MM.1S (cell line): Measurements from ENCODE around the gene SLC1A2.

Source experiments
- DNase-seq: peaks from one replicate; pipeline ENCODE4 v3.0.0-alpha.2; 2015
- H2AFZ ChIP-seq: fragments of 300-600 bp; sonication (generic); 2 replicates; pipeline ENCODE4 v1.6.0; 2016; ENCODE audit warnings: antibody characterized with exemption, low read length
- H3F3A ChIP-seq: fragments of 300-600 bp; sonication (generic); 2 replicates; pipeline ENCODE4 v1.6.1; 2016; ENCODE audit warnings: mild to moderate bottlenecking, antibody characterized with exemption, low read length, moderate library complexity, mixed read lengths; ENCODE audit not compliant: insufficient read depth
- H3K27ac ChIP-seq: fragments of 300-600 bp; sonication (generic); 2 replicates; pipeline ENCODE4 v1.5.1; 2016; ENCODE audit warnings: mild to moderate bottlenecking, low read length
- H3K27me3 ChIP-seq: fragments of 300-600 bp; sonication (generic); replicated peaks from 2 replicates; pipeline ENCODE4 v1.6.0; 2016; ENCODE audit warnings: low read length; ENCODE audit not compliant: insufficient read depth
- H3K36me3 ChIP-seq: fragments of 300-600 bp; sonication (generic); replicated peaks from 2 replicates; pipeline ENCODE4 v1.6.1; 2016; ENCODE audit warnings: mild to moderate bottlenecking, low read length, mixed read lengths; ENCODE audit not compliant: insufficient read depth
- H3K4me1 ChIP-seq: fragments of 300-600 bp; sonication (generic); 2 replicates; pipeline ENCODE4 v1.6.1; 2016; ENCODE audit warnings: low read length, mixed read lengths
- H3K4me2 ChIP-seq: fragments of 300-600 bp; sonication (generic); 2 replicates; pipeline ENCODE4 v1.6.0; 2016; ENCODE audit warnings: low read depth, low read length
- H3K4me3 ChIP-seq: fragments of 300-600 bp; sonication (generic); 2 replicates; pipeline ENCODE4 v1.5.1; 2016; ENCODE audit warnings: low read length, mixed read lengths
- H3K79me2 ChIP-seq: fragments of 300-600 bp; sonication (generic); 2 replicates; pipeline ENCODE4 v1.6.1; 2016; ENCODE audit warnings: mixed run types, low read length, mixed read lengths
- H3K9ac ChIP-seq: fragments of 300-600 bp; sonication (generic); 2 replicates; pipeline ENCODE4 v1.6.1; 2016; ENCODE audit warnings: low read length, mixed read lengths
- H3K9me2 ChIP-seq: fragments of 300-600 bp; sonication (generic); replicated peaks from 2 replicates; pipeline ENCODE4 v1.6.1; 2016; ENCODE audit warnings: mild to moderate bottlenecking, low read length, mixed read lengths; ENCODE audit not compliant: insufficient read depth
- H3K9me3 ChIP-seq: fragments of 300-600 bp; sonication (generic); replicated peaks from 2 replicates; pipeline ENCODE4 v1.6.1; 2016; ENCODE audit warnings: mild to moderate bottlenecking, low read length, mixed read lengths; ENCODE audit not compliant: insufficient read depth
- H4K20me1 ChIP-seq: fragments of 300-600 bp; sonication (generic); 2 replicates; pipeline ENCODE4 v1.6.1; 2016; ENCODE audit warnings: mild to moderate bottlenecking, low read length, moderate library complexity, mixed read lengths; ENCODE audit not compliant: insufficient read depth
- EZH2 ChIP-seq: fragments of 300-600 bp; sonication (generic); optimal IDR thresholded peaks from 2 replicates; pipeline ENCODE3; 2017; ENCODE audit warnings: low read depth, mild to moderate bottlenecking, antibody characterized with exemption, low read length, mixed read lengths
- EZH2phosphoT487 ChIP-seq: fragments of 300-600 bp; sonication (generic); IDR thresholded peaks from 2 replicates; pipeline ENCODE4 v1.6.1; 2018; ENCODE audit warnings: antibody characterized with exemption, low read length
- TF ChIP-seq, protein P1 (sequence below): fragments of 300-600 bp; sonication (generic); IDR thresholded peaks from 2 replicates; pipeline ENCODE4 v1.5.1; 2016; ENCODE audit warnings: antibody characterized with exemption, low read length, mixed read lengths

SLC1A2 gene

GRCh38 chr11:35262056-35262455 lies 157.3 kb downstream of the SLC1A2 start:
- H3K4me1 ChIP-seq = peaks cover 8% of the 10 kb centered on the region
- H3K36me3 ChIP-seq = no peaks in the 10 kb centered on the region
- H3K27me3 ChIP-seq = no peaks in the 10 kb centered on the region
- no peak overlapping the region for H2AFZ ChIP-seq
- H3K9ac ChIP-seq = no peak overlapping the region
- no peak overlapping the region for H3K27ac ChIP-seq
- H3K9me2 ChIP-seq = no peaks in the 10 kb centered on the region
- H3K9me3 ChIP-seq = no peaks in the 10 kb centered on the region
- no peak overlapping the region for H3K4me2 ChIP-seq
- H3K4me3 ChIP-seq = no peak overlapping the region
- no peaks in the 10 kb centered on the region for H4K20me1 ChIP-seq
- DNase-seq = no peak
- H3K79me2 ChIP-seq = no peaks in the 10 kb centered on the region
- TF ChIP-seq, protein P1, sequence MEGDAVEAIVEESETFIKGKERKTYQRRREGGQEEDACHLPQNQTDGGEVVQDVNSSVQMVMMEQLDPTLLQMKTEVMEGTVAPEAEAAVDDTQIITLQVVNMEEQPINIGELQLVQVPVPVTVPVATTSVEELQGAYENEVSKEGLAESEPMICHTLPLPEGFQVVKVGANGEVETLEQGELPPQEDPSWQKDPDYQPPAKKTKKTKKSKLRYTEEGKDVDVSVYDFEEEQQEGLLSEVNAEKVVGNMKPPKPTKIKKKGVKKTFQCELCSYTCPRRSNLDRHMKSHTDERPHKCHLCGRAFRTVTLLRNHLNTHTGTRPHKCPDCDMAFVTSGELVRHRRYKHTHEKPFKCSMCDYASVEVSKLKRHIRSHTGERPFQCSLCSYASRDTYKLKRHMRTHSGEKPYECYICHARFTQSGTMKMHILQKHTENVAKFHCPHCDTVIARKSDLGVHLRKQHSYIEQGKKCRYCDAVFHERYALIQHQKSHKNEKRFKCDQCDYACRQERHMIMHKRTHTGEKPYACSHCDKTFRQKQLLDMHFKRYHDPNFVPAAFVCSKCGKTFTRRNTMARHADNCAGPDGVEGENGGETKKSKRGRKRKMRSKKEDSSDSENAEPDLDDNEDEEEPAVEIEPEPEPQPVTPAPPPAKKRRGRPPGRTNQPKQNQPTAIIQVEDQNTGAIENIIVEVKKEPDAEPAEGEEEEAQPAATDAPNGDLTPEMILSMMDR = no peak
- TF ChIP-seq EZH2 = no peak
- no peak for TF ChIP-seq EZH2phosphoT487
- peaks cover 8% of the 10 kb centered on the region for H3F3A ChIP-seq

DNA sequence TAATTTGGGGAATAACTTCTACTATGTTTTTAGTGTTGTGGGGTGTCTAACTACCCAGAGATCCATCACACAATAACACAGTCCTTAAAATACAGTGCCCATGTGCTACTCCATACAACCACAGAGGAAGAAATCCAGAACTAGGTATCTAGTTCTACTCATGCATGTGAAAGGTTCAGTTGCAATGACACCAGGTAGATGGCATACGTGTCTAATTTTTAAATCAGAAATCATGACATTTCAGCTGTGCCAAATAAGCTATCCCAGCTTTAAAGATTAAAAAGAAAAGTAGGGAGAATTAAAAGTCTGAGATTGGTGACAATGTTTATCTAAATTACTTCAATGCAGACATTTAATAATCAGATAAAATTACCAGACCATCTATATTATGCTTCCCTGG lies 158.2 kb downstream of the SLC1A2 start:
- H3K9me3 ChIP-seq = no peaks in the 10 kb centered on the region
- H3K4me2 ChIP-seq = no peak overlapping the region
- peaks cover 16% of the 10 kb centered on the region for H3K4me1 ChIP-seq
- H3K9me2 ChIP-seq = no peaks in the 10 kb centered on the region
- H3K27me3 ChIP-seq = no peaks in the 10 kb centered on the region
- H3K4me3 ChIP-seq = no peak overlapping the region
- DNase-seq = no peak
- H2AFZ ChIP-seq = no peak overlapping the region
- H3F3A ChIP-seq = peaks cover 10% of the 10 kb centered on the region
- no peak for TF ChIP-seq EZH2phosphoT487
- TF ChIP-seq EZH2 = no peak
- TF ChIP-seq, protein P1 = no peak
- no peaks in the 10 kb centered on the region for H4K20me1 ChIP-seq
- no peaks in the 10 kb centered on the region for H3K79me2 ChIP-seq
- H3K36me3 ChIP-seq = no peaks in the 10 kb centered on the region
- no peak overlapping the region for H3K27ac ChIP-seq
- no peak overlapping the region for H3K9ac ChIP-seq

DNA sequence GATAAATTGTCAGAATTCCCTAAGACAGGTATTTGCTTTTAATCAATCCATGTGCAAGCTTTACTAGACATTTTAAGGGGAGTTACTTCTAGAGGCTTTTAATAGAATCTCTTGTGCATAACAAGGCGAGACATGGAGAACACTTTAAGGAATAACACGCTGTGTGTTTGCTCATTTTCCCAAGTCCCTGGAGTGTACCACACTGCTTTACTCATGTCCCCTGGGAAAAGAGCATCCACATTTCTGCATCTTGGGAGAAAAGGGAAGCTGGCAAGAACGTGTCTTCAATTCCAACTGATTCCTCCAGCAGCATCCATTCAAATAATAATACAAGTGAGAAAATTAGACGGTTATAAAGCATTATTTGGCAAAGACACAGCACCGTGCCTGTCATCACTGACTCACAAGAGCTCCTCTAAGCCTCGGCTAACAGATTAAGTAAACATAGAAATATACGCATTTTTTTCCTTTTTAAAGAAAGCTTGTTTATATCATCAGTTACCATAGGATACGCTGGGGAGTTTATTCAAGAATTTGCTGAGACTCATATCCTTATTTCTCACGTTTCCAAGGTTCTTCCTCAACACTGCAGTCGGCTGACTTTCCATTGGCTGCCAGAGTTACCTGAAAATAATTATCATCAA lies 158.9 kb downstream of the SLC1A2 start:
- Histone ChIP-seq H3K4me1 (peaks cover 16% of the 10 kb centered on the region), H3F3A (peaks cover 10% of the 10 kb centered on the region), H3K9ac (no peak overlapping the region), H3K4me2 (no peak overlapping the region), H2AFZ (no peak overlapping the region), H3K9me2 (no peaks in the 10 kb centered on the region), H3K4me3 (no peak overlapping the region), H3K9me3 (no peaks in the 10 kb centered on the region), H3K27ac (no peak overlapping the region), H3K36me3 (no peaks in the 10 kb centered on the region), H3K27me3 (no peaks in the 10 kb centered on the region), H3K79me2 (no peaks in the 10 kb centered on the region), H4K20me1 (no peaks in the 10 kb centered on the region)
- DNase-seq = no peak
- no peak for TF ChIP-seq EZH2phosphoT487
- no peak for TF ChIP-seq EZH2
- TF ChIP-seq, protein P1 = no peak
